22Rv1 (cell line): ENCODE measurements around the gene TAS2R60.

Source experiments
- CTCF ChIP-seq: fragments of 450-650 bp; IDR thresholded peaks from 2 replicates; pipeline ENCODE4 v1.5.1; 2017; ENCODE audit warnings: mild to moderate bottlenecking
- ZFX ChIP-seq: fragments of 450-650 bp; IDR thresholded peaks from 2 replicates; pipeline ENCODE4 v1.6.1; 2017; ENCODE audit warnings: antibody characterized with exemption, borderline replicate concordance

DNA sequence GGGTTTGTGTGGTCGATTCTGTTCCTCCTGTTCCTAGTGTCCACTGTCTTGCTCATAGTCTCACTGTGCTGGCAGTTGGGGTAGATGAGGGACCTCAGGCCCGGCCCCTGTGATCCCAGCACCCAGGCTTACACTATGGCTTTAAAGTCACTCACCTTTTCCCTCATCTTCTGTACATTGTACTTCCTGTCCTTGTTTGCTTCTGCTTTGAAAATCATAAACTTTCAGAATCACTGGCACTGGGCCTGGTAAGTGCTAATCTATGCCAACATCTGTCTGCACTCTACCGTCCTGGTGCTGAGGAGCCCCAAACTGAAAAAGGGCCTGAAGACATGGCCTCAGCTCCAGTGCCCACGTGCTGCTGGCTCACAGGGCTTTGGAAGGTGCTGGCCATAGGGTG, 5.7 kb upstream of the TAS2R60 start:
- TF ChIP-seq CTCF (no peak), ZFX (no peak)
